Fibroblast of lung (primary cell): ENCODE results near the gene SIT1. TPM values are rescaled to one million over a fixed set of nuclear protein-coding genes. Genes with fewer than 3 reads are reported as not detected.

Source experiments
- DNase-seq, 2 donors: peaks; one replicate each; pipeline versions ENCODE4 v3.0.0 to v3.0.0-alpha.2; 2010; ENCODE audit warnings: low read depth in 2 of 2
- H2AFZ ChIP-seq: 2 replicates; pipeline ENCODE4 v1.5.1; 2012; ENCODE audit warnings: low read length, control low read depth, inconsistent platforms
- H3K27ac ChIP-seq: 2 replicates; pipeline ENCODE4 v1.5.1; 2011; ENCODE audit warnings: low read length, control low read depth; ENCODE audit not compliant: insufficient read depth
- H3K27me3 ChIP-seq: 2 replicates; pipeline ENCODE4 v1.5.1; 2011; ENCODE audit warnings: mild to moderate bottlenecking, low read length; ENCODE audit not compliant: control insufficient read depth, insufficient read depth
- H3K36me3 ChIP-seq: 2 replicates; pipeline ENCODE4 v1.5.1; 2011; ENCODE audit warnings: low read length; ENCODE audit not compliant: control insufficient read depth, insufficient read depth
- H3K4me1 ChIP-seq: 2 replicates; pipeline ENCODE4 v1.5.1; 2011; ENCODE audit warnings: low read length; ENCODE audit not compliant: control insufficient read depth, insufficient read depth; ENCODE audit errors: extremely low read depth
- H3K4me2 ChIP-seq: 2 replicates; pipeline ENCODE4 v1.5.1; 2011; ENCODE audit warnings: low read length, control low read depth; ENCODE audit not compliant: insufficient read depth; ENCODE audit errors: extremely low read depth
- H3K4me3 ChIP-seq, 4 experiments: fragments of 200-600 bp in 1 of 4; sonication (generic) in 1 of 4; replicated peaks in 1 of 4; 2 replicates each; pipeline ENCODE4 v1.5.1; 2011 to 2016; ENCODE audit warnings: low read length in 4 of 4, low read depth in 3 of 4, mild to moderate bottlenecking in 3 of 4, control low read depth in 2 of 4, inconsistent platforms in 1 of 4, mixed read lengths in 1 of 4; ENCODE audit not compliant: insufficient read depth in 1 of 4; ENCODE audit errors: control extremely low read depth in 1 of 4
- H3K79me2 ChIP-seq: 2 replicates; pipeline ENCODE4 v1.5.1; 2012; ENCODE audit warnings: mild to moderate bottlenecking, low read length, inconsistent platforms; ENCODE audit not compliant: control insufficient read depth, insufficient read depth
- H3K9ac ChIP-seq: 2 replicates; pipeline ENCODE4 v1.5.1; 2011; ENCODE audit warnings: mild to moderate bottlenecking, low read length, control low read depth; ENCODE audit not compliant: insufficient read depth
- H3K9me3 ChIP-seq: 2 replicates; pipeline ENCODE4 v1.5.1; 2012; ENCODE audit warnings: low read depth, low read length; ENCODE audit not compliant: control insufficient read depth, insufficient read depth
- H4K20me1 ChIP-seq: 2 replicates; pipeline ENCODE4 v1.5.1; 2011; ENCODE audit warnings: low read length; ENCODE audit not compliant: control insufficient read depth, insufficient read depth; ENCODE audit errors: extremely low read depth
- CTCF ChIP-seq, 2 donors: IDR thresholded peaks in 1 of 2; conservative IDR thresholded peaks in 1 of 2; 1 replicate in 1 of 2; 2 replicates in 1 of 2; pipeline ENCODE4 v1.5.1; 2011 to 2012; ENCODE audit warnings: low read length in 2 of 2, control low read depth in 1 of 2, inconsistent platforms in 1 of 2, low read depth in 1 of 2, mild to moderate bottlenecking in 1 of 2
- EZH2 ChIP-seq: IDR thresholded peaks from 2 replicates; pipeline ENCODE4 v1.5.1; 2012; ENCODE audit warnings: low read length, control low read depth, mild to moderate bottlenecking; ENCODE audit errors: missing control alignments
- polyA plus RNA-seq, 2 donors: library from polyadenylated mRNA; depleted of rRNA in 1 of 2; stranded (reverse) in 1 of 2; unstranded in 1 of 2; fragments of >200 nt; gene quantifications; 2 replicates each; pipeline ENCODE4 v1.2.1, GENCODE V29; 2011 to 2012; ENCODE audit warnings: missing spikeins in 1 of 2
- total RNA-seq: library from RNA; depleted of rRNA; stranded (reverse); fragments of >200 nt; gene quantifications from 2 replicates; pipeline ENCODE4 v1.2.1, GENCODE V29; 2014

Gene SIT1
- total and polyA plus RNA-seq, 2 donors (not counting 1 experiment from before 2014, with no cell fraction given) = 0.17 TPM; not detected in 1

- Histone ChIP-seq H4K20me1 (no peaks in the 10 kb centered on the region), H2AFZ (peak within 1 kb of the TSS; percentile 73), H3K79me2 (peaks cover 8% of the 10 kb centered on the region), H3K9ac (peak within 1 kb of the TSS; percentile 65), H3K4me2 (peak within 1 kb of the TSS; percentile 96), H3K4me3 (peak within 1 kb of the TSS; percentile 53 to 92 (median 74)), H3K27me3 (no peaks in the 10 kb centered on the region), H3K27ac (peak within 1 kb of the TSS; percentile 46), H3K36me3 (no peaks in the 10 kb centered on the region), H3K4me1 (peaks cover 6% of the 10 kb centered on the region), H3K9me3 (no peaks in the 10 kb centered on the region)
- DNase-seq = peak; percentile 49 to 54
- TF ChIP-seq EZH2 (no peak), CTCF (conservative IDR thresholded peaks at IDR 0.05 in 1 of 2, IDR thresholded peaks at IDR 0.05 in 1 of 2; ENCODE audit: low read depth in 1 of 2, low read length in 2 of 2) (no peak)
Measured at GRCh38 chr9:35604578-35605350, 46.0 kb downstream of the SIT1 start, which contains the start of gene TESK1. Gene TESK1, plus strand, starts transcription at chr9:35605262. Its CDS starts 358 bp downstream, at chr9:35605620.

- H3K9ac ChIP-seq = peak overlapping the region; percentile 54
- H3K4me3 ChIP-seq = peak overlapping the region; percentile 36 to 92 (median 56)
- H3K4me1 ChIP-seq = peaks cover 6% of the 10 kb centered on the region
- no peaks in the 10 kb centered on the region for H3K36me3 ChIP-seq
- H4K20me1 ChIP-seq = no peaks in the 10 kb centered on the region
- TF ChIP-seq CTCF (conservative IDR thresholded peaks at IDR 0.05 in 1 of 2, IDR thresholded peaks at IDR 0.05 in 1 of 2; ENCODE audit: low read depth in 1 of 2, low read length in 2 of 2) (peak; percentile 69 to 70), EZH2 (no peak)
- H3K79me2 ChIP-seq = peaks cover 8% of the 10 kb centered on the region
- H3K27ac ChIP-seq = peak overlapping the region; percentile 87
- H2AFZ ChIP-seq = peak overlapping the region; percentile 73
- H3K4me2 ChIP-seq = peak overlapping the region; percentile 90
- DNase-seq = peak; percentile 99 to 100
- no peaks in the 10 kb centered on the region for H3K9me3 ChIP-seq
- H3K27me3 ChIP-seq = no peaks in the 10 kb centered on the region
Measured at GRCh38 chr9:35603986-35604577, 46.6 kb downstream of the SIT1 start.

GRCh38 chr9:35603506-35603985 is 47.2 kb downstream of the SIT1 start:
- Histone ChIP-seq H3K36me3 (no peaks in the 10 kb centered on the region), H3K79me2 (peaks cover 8% of the 10 kb centered on the region), H3K9me3 (no peaks in the 10 kb centered on the region), H3K4me2 (peak overlapping the region; percentile 90), H3K27me3 (no peaks in the 10 kb centered on the region), H4K20me1 (no peaks in the 10 kb centered on the region), H3K4me1 (peaks cover 6% of the 10 kb centered on the region), H2AFZ (peak overlapping the region; percentile 72), H3K27ac (peak overlapping the region; percentile 87), H3K9ac (peak overlapping the region; percentile 54), H3K4me3 (peak overlapping the region; percentile 21 to 75 (median 37))
- DNase-seq = peak; percentile 68 to 91
- TF ChIP-seq CTCF (conservative IDR thresholded peaks at IDR 0.05 in 1 of 2, IDR thresholded peaks at IDR 0.05 in 1 of 2; ENCODE audit: low read depth in 1 of 2, low read length in 2 of 2) = peak in 1 of 2 donors; percentile 1
- no peak for TF ChIP-seq EZH2
